Caco-2 (cell line): Measurements from ENCODE around the gene HLA-DMA. TPM values are rescaled to one million over a fixed set of nuclear protein-coding genes. Genes with fewer than 3 reads are reported as not detected.

Source experiments
- BruUV-seq: library from RNA; stranded (reverse); fragments of 400-500 nt; replicated peaks from 2 replicates; lab custom pipeline; 2021; lab: Mats Ljungman, UMichigan
- CTCF ChIA-PET: fragments of 300-600 bp; sonication (Branson Sonifier 250); formaldehyde crosslinking; loops from one replicate; lab custom pipeline; 2022; ENCODE audit warnings: antibody characterized with exemption; lab: Charles Lee
- POLR2A ChIA-PET: fragments of 300-600 bp; sonication (Branson Sonifier 250); formaldehyde crosslinking; loops from one replicate; lab custom pipeline; 2022; ENCODE audit warnings: antibody characterized with exemption; lab: Charles Lee
- DNase-seq, 2 experiments: peaks; one replicate each; pipeline versions ENCODE4 v3.0.0 to v3.0.0-alpha.2; 2020 to 2022
- H3K27me3 ChIP-seq: replicated peaks from 2 replicates; pipeline ENCODE4 v1.6.0; 2011; ENCODE audit warnings: low read length; ENCODE audit not compliant: control insufficient read depth, insufficient read depth
- H3K36me3 ChIP-seq: 2 replicates; pipeline ENCODE4 v1.5.1; 2011; ENCODE audit warnings: low read length; ENCODE audit not compliant: control insufficient read depth, insufficient read depth
- H3K4me1 ChIP-seq: fragments of 250-450 bp; sonication (Bioruptor Pico); 2 replicates; pipeline ENCODE4 v1.5.1; 2020; ENCODE audit warnings: mild to moderate bottlenecking
- H3K4me3 ChIP-seq: 2 replicates; pipeline ENCODE4 v1.5.1; 2011; ENCODE audit warnings: low read depth, mild to moderate bottlenecking, control low read depth, low read length
- H3K9me3 ChIP-seq: fragments of 250-450 bp; sonication (Bioruptor Pico); 2 replicates; pipeline ENCODE4 v1.5.1; 2020; ENCODE audit warnings: mild to moderate bottlenecking, moderate library complexity
- H3K27ac Mint-ChIP-seq: one replicate; pipeline ENCODE4 v1.8.0; 2022; ENCODE audit warnings: mixed read lengths; ENCODE audit not compliant: unreplicated experiment
- H3K27me3 Mint-ChIP-seq: one replicate; pipeline ENCODE4 v1.8.0; 2022; ENCODE audit warnings: mixed read lengths; ENCODE audit not compliant: insufficient read depth, unreplicated experiment
- H3K36me3 Mint-ChIP-seq: one replicate; pipeline ENCODE4 v1.8.0; 2022; ENCODE audit warnings: mild to moderate bottlenecking, mixed read lengths; ENCODE audit not compliant: insufficient read depth, unreplicated experiment
- H3K4me1 Mint-ChIP-seq: one replicate; pipeline ENCODE4 v1.8.0; 2022; ENCODE audit warnings: low read depth, mixed read lengths; ENCODE audit not compliant: unreplicated experiment
- H3K4me3 Mint-ChIP-seq: one replicate; pipeline ENCODE4 v1.8.0; 2022; ENCODE audit warnings: mild to moderate bottlenecking, moderate library complexity, mixed read lengths; ENCODE audit not compliant: unreplicated experiment
- H3K9me3 Mint-ChIP-seq: one replicate; pipeline ENCODE4 v1.8.0; 2022; ENCODE audit warnings: mixed read lengths; ENCODE audit not compliant: unreplicated experiment
- CTCF ChIP-seq, 2 experiments: fragments of 200-600 bp in 1 of 2; IDR thresholded peaks; 1 replicate in 1 of 2; 2 replicates in 1 of 2; pipeline versions ENCODE4 v1.5.1 to v1.8.0; 2011 to 2022; ENCODE audit warnings: antibody characterized with exemption in 1 of 2, control low read depth in 1 of 2, inconsistent platforms in 1 of 2, low read depth in 1 of 2, low read length in 1 of 2, mild to moderate bottlenecking in 1 of 2, moderate library complexity in 1 of 2; ENCODE audit not compliant: insufficient read depth in 1 of 2, severe bottlenecking in 1 of 2, unreplicated experiment in 1 of 2
- intact Hi-C: fragments of 100-400 bp; cut with micrococcal nuclease; formaldehyde crosslinking; loops from one replicate; pipeline ENCODE4 v1.10.0; 2022; ENCODE audit not compliant: unreplicated experiment
- total RNA-seq: library from RNA; stranded (reverse); gene quantifications from 2 replicates; pipeline ENCODE4 v1.2.3, GENCODE V29; 2022

The HLA-DMA gene
- total RNA-seq, 1 experiment from 2014 or later, result 2.1 TPM

- peaks cover 20% of the 10 kb centered on the region for H3K4me1 ChIP-seq
- ChIA-PET CTCF (interaction anchor here (0.8 to 3.3 kb wide), 6 partner anchors 12 to 265 kb away, joined by 3 to 46 read pairs (median 6); partner anchors contain the start of gene TAP2), POLR2A (interaction anchor here (0.8 to 3.0 kb wide), 2 partner anchors 12 to 14 kb away, joined by 3 to 61 read pairs; no protein-coding TSS in a partner anchor)
- intact Hi-C loops, result no loop called here
- DNase-seq, result no peak
- BruUV-seq, result no TSS peak
- Mint-ChIP-seq H3K36me3 (peaks cover 70% of the 10 kb centered on the region), H3K4me1 (peaks cover 13% of the 10 kb centered on the region), H3K9me3 (no peaks in the 10 kb centered on the region), H3K27ac (peak overlapping the region; percentile 12), H3K27me3 (no peaks in the 10 kb centered on the region), H3K4me3 (no peak overlapping the region)
- H3K27me3 ChIP-seq, result no peaks in the 10 kb centered on the region
- TF ChIP-seq CTCF (IDR thresholded peaks at IDR 0.05; ENCODE audit: insufficient read depth in 1 of 2, low read depth in 1 of 2, low read length in 1 of 2, severe bottlenecking in 1 of 2, unreplicated experiment in 1 of 2), result no peak
- no peaks in the 10 kb centered on the region for H3K36me3 ChIP-seq
- H3K9me3 ChIP-seq, result no peaks in the 10 kb centered on the region
- H3K4me3 ChIP-seq, result no peak overlapping the region
Measured at GRCh38 chr6:32983493-32983848, 30.6 kb upstream of the HLA-DMA start.

DNA sequence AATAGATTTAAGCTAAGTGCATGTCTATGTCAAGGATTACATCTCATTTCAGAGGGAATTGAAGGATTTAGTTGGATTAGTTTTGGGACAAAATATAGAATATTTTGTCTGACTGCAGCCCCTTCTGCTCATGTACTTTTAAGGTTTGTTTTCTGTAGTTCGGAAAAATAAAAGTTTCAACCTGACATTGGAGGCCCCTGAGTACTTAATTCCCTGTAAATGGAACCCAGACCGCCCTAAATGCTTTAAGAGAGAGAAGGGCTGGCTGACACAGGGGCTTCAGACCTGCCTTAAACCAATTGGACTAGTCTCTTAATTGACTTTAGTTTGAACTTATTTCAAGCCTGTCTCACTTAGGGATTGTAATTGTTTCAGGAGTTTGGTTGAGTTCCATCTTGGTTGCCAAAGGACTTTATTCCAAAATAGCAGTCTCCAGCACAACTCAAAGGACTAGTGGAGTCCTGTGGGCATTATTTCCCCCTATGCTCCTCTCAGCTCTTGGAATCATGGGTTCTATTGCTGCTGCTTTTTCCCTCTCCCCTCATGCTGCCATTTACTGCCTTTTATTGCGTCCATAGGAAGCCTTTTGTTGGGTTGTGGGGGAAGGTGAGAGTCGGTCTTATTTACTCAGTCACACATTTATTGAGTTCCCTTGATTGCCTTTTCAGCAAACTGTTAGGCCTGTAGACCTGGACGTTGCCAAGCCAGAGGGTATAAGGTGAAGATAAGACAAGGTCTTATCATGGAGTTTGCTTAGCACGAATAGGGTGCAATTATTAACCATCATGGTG, 30.0 kb upstream of the HLA-DMA start:
- POLR2A ChIA-PET, result interaction anchor here (0.5 to 3.3 kb wide), 5 partner anchors 11 to 1582 kb away, joined by 3 to 61 read pairs (median 8); no protein-coding TSS in a partner anchor
- DNase-seq, result peak; percentile 41 to 66
- H3K9me3 ChIP-seq, result no peaks in the 10 kb centered on the region
- intact Hi-C loops, result no loop called here
- Mint-ChIP-seq H3K4me3 (no peak overlapping the region), H3K4me1 (peaks cover 17% of the 10 kb centered on the region), H3K27me3 (no peaks in the 10 kb centered on the region), H3K9me3 (no peaks in the 10 kb centered on the region), H3K27ac (peak overlapping the region; percentile 12), H3K36me3 (peaks cover 76% of the 10 kb centered on the region)
- TF ChIP-seq CTCF (IDR thresholded peaks at IDR 0.05; ENCODE audit: insufficient read depth in 1 of 2, low read depth in 1 of 2, low read length in 1 of 2, severe bottlenecking in 1 of 2, unreplicated experiment in 1 of 2), result no peak
- no TSS peak for BruUV-seq
- H3K4me1 ChIP-seq, result peaks cover 26% of the 10 kb centered on the region
- H3K4me3 ChIP-seq, result no peak overlapping the region
- CTCF ChIA-PET, result interaction anchor here (0.8 to 2.6 kb wide), 4 partner anchors 16 to 144 kb away, joined by 3 to 18 read pairs (median 4); partner anchors contain the start of genes HLA-DMA and TAP2
- peaks cover 2% of the 10 kb centered on the region; the same call in 1 of the 2 replicates for H3K36me3 ChIP-seq
- H3K27me3 ChIP-seq, result no peaks in the 10 kb centered on the region

DNA sequence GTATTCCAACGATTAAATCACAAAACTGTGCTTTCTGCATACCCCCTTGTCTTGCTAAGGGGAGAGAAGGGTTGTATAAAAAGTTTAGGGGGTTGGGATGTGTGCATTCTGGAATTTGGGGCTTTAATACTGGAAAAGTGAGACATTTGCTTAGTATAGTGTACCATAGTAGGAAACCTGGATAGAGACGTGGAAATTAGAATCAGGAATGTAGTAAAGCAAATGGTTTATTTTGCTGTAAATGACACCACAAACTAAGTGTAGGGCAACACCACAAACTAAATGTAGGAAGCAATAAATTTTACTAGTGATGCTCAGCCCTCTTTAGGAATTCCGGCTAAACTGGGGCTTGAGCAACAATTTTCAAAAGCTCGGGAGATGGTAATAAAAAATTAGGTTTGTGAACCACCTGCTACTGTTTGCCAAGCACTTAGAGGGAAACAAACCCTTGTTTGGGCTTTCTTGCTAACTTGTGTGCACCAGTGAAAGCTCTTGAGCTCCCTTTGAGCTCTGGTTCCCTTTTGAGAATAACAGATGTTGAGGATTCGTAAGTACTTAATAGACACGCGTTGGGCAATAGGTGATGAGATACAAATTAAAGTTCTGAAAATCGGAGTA, 29.3 kb upstream of the HLA-DMA start:
- ChIA-PET CTCF (interaction anchor here (0.6 to 0.9 kb wide), 2 partner anchors 14 to 29 kb away, joined by 3 to 6 read pairs; partner anchors contain the start of genes BRD2 and HLA-DMA), POLR2A (interaction anchor here (0.5 to 3.3 kb wide), 5 partner anchors 11 to 1581 kb away, joined by 3 to 55 read pairs (median 7); no protein-coding TSS in a partner anchor)
- H3K27ac Mint-ChIP-seq, result peak overlapping the region; percentile 3

More for the DNA sequence above, 29.3 kb upstream of the HLA-DMA start:
- intact Hi-C loops, result no loop called here
- Histone ChIP-seq H3K4me3 (no peak overlapping the region), H3K9me3 (no peaks in the 10 kb centered on the region), H3K36me3 (peaks cover 5% of the 10 kb centered on the region), H3K4me1 (peaks cover 33% of the 10 kb centered on the region), H3K27me3 (no peaks in the 10 kb centered on the region)
- Mint-ChIP-seq H3K4me3 (no peak overlapping the region), H3K9me3 (no peaks in the 10 kb centered on the region), H3K27me3 (no peaks in the 10 kb centered on the region), H3K36me3 (peaks cover 83% of the 10 kb centered on the region), H3K4me1 (peaks cover 24% of the 10 kb centered on the region)
- no peak for DNase-seq
- no peak for TF ChIP-seq CTCF (IDR thresholded peaks at IDR 0.05; ENCODE audit: insufficient read depth in 1 of 2, low read depth in 1 of 2, low read length in 1 of 2, severe bottlenecking in 1 of 2, unreplicated experiment in 1 of 2)
- BruUV-seq, result no TSS peak
